Loucy (cell line): ENCODE results near the gene MDM2.

Experiments used
- CTCF ChIP-seq: fragments of 200-600 bp; sonication (generic); conservative IDR thresholded peaks from 2 replicates; pipeline ENCODE4 v1.5.1; 2014; ENCODE audit warnings: mild to moderate bottlenecking, antibody characterized with exemption, low read length
- EZH2phosphoT487 ChIP-seq: fragments of 200-600 bp; IDR thresholded peaks from 2 replicates; pipeline ENCODE4 v1.6.1; 2018; ENCODE audit warnings: antibody characterized with exemption, mild to moderate bottlenecking, moderate library complexity, borderline replicate concordance

GRCh38 chr12:68831272-68831671, 23.3 kb downstream of the MDM2 start:
- no peak for TF ChIP-seq CTCF
- TF ChIP-seq EZH2phosphoT487, result no peak
